22Rv1 (cell line): Measurements from ENCODE around the gene BICC1.

Source experiments
- CTCF ChIP-seq: fragments of 450-650 bp; IDR thresholded peaks from 2 replicates; pipeline ENCODE4 v1.5.1; 2017; ENCODE audit warnings: mild to moderate bottlenecking
- ZFX ChIP-seq: fragments of 450-650 bp; IDR thresholded peaks from 2 replicates; pipeline ENCODE4 v1.6.1; 2017; ENCODE audit warnings: antibody characterized with exemption, borderline replicate concordance

GRCh38 chr10:58573144-58573543 is 60.5 kb downstream of the BICC1 start:
- TF ChIP-seq CTCF (no peak), ZFX (no peak)
